ENCODE measurements around the gene RAD50.

DNA sequence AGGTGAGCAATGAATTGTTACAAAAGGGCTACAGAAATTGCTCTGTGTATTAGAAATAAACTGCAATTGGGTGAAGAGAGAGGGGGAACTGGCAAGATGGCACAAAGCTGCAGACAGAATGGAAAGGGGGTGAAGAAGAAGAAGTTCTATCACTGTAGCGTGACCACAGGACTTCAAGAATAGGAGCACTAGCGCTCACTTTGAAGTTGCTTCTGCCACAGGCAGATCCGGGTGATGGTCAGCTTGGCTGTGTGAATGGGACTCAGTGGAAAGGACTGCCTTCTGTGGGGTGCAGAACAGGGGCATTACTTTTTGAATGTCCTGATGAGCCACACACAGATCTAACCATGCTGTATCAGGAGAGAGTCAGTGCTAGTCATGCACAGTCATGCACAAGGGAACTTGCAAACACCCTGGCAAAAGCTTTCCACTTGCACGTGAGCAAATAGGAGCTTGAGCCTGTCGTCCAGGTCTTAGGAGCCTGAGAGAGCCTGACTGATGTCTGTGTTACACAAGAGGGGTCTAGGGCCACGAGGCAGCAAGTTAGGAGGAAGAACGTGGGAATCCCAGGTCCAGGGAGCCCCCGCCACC is 29.7 kb upstream of the RAD50 start:
- TF ChIP-seq CTCF (conservative IDR thresholded peaks at IDR 0.05 in 1 of 2, IDR thresholded peaks at IDR 0.05 in 1 of 2; ENCODE audit: low read depth in 1 of 2, low read length in 2 of 2) (no peak), EZH2 (IDR thresholded peaks at IDR 0.05; ENCODE audit: low read length, missing control alignments) (no peak)

Measured in fibroblast of lung (primary cell).